ENCODE measurements around the gene EFNA5. TPM values are rescaled to one million over a fixed set of nuclear protein-coding genes. Genes with fewer than 3 reads are reported as not detected.

The EFNA5 gene
- total RNA-seq, 4 donors from 2014 or later: 2.4 to 9.2 (median 3.9) TPM

DNA sequence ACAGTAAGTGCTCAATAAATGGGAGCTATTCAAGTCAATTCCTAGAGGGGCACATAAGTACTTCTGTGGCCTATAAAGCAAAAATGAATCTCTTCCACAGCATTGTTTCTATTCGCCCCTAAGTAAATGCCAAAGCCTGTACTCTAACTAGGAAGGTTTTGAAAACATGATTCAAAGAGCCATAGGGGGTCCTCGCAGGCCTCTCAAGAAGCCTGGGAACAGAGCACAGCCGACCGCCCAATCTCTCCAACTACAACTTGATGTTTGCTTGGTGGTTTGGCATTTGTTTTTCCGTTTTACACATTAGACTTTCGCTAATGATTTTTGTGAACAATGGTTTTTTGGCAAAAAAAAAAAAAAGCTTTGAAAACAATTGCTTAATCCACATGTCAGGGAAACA lies 19.4 kb downstream of the EFNA5 start:
- no peak for TF ChIP-seq POLR2A (IDR thresholded peaks at IDR 0.05)
- TF ChIP-seq, protein P1, sequence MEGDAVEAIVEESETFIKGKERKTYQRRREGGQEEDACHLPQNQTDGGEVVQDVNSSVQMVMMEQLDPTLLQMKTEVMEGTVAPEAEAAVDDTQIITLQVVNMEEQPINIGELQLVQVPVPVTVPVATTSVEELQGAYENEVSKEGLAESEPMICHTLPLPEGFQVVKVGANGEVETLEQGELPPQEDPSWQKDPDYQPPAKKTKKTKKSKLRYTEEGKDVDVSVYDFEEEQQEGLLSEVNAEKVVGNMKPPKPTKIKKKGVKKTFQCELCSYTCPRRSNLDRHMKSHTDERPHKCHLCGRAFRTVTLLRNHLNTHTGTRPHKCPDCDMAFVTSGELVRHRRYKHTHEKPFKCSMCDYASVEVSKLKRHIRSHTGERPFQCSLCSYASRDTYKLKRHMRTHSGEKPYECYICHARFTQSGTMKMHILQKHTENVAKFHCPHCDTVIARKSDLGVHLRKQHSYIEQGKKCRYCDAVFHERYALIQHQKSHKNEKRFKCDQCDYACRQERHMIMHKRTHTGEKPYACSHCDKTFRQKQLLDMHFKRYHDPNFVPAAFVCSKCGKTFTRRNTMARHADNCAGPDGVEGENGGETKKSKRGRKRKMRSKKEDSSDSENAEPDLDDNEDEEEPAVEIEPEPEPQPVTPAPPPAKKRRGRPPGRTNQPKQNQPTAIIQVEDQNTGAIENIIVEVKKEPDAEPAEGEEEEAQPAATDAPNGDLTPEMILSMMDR (IDR thresholded peaks at IDR 0.05): no peak
- no peak for TF ChIP-seq POLR2AphosphoS5 (IDR thresholded peaks at IDR 0.05)
- no peak for TF ChIP-seq EP300 (IDR thresholded peaks at IDR 0.05)
- no peaks in the 10 kb centered on the region for H3K27me3 ChIP-seq
- WGBS, 2 donors (ENCODE audit: low coverage in 1 of 2): 67 to 89% methylated on average over 5 to 6 of the region's 6 CpGs
- no peak overlapping the region for H3K4me3 ChIP-seq
- ATAC-seq: no peak
- no peaks in the 10 kb centered on the region for H3K36me3 ChIP-seq
- H3K4me1 ChIP-seq: no peaks in the 10 kb centered on the region
- no peak overlapping the region for H3K27ac ChIP-seq
- no peaks in the 10 kb centered on the region for H3K9me3 ChIP-seq

DNA sequence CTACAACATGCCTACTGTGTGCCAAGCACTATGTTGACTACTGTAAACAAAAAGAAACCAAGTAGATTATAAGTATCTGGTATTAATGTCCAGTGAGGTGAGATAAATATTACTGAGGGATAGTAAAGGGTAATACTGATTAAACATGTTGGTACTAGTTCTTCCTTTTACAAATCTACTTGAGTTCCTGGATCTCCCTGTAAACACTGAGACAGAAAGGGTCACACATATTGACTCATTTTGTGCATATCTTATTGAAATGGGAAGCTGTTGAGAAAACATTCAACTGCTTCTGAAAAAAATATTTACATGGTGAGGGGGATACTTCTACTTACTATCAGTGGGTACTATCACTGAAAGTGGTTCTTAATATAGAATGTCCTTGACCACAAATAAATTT lies 24.3 kb downstream of the EFNA5 start:
- H3K9me3 ChIP-seq: no peaks in the 10 kb centered on the region
- ATAC-seq: no peak
- no peak overlapping the region for H3K4me3 ChIP-seq
- no peaks in the 10 kb centered on the region for H3K36me3 ChIP-seq
- H3K4me1 ChIP-seq: no peaks in the 10 kb centered on the region
- no peaks in the 10 kb centered on the region for H3K27me3 ChIP-seq
- TF ChIP-seq, protein P1 (IDR thresholded peaks at IDR 0.05): no peak
- H3K27ac ChIP-seq: no peak overlapping the region

DNA sequence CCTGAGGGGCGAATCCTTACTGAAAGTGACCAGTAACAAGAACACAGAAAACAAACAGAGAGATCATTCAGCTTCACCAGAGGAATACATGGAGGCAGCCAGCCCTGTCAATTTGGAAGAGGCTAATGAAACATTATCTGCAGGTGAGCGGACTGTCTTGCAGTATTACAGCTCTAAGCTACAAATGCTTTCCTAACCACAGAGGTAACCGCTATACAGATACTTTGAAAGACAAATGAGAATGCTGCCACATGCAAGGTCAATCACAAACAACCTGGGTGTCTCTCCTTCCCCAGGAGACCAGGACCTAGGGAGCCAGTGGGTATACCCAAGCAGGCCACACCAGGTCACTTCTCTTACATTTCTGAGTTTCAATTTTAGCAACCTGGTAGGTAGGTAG lies 30.2 kb downstream of the EFNA5 start:
- Histone ChIP-seq H3K27me3 (no peaks in the 10 kb centered on the region), H3K4me3 (no peak overlapping the region), H3K4me1 (no peaks in the 10 kb centered on the region), H3K27ac (no peak overlapping the region), H3K9me3 (no peaks in the 10 kb centered on the region), H3K36me3 (no peaks in the 10 kb centered on the region)
- TF ChIP-seq, protein P1 (IDR thresholded peaks at IDR 0.05): no peak
- TF ChIP-seq POLR2A (IDR thresholded peaks at IDR 0.05): no peak
- no peak for TF ChIP-seq POLR2AphosphoS5 (IDR thresholded peaks at IDR 0.05)
- TF ChIP-seq EP300 (IDR thresholded peaks at IDR 0.05): no peak
- ATAC-seq: no peak
- WGBS, 2 donors (ENCODE audit: low coverage in 1 of 2): 80 to 87% methylated on average over 1 to 3 of the region's 3 CpGs

DNA sequence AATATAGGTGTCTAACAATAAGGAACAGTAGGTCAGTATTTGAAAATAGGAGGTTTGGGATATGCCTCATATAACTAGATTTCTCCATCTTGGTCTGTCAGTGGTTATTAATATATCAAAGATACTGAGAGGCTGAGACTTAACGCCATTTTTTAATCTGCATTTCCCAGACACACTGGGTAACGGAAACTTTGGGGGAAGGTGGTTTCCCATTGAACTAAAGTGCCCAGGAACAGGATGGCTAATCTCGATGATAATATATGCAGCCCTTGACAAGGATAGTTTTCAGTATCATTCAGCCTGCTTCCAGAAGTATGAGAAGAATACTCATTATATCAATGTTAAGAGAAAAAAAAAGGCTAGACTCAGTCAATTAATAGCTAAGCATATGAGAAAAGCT lies 30.7 kb downstream of the EFNA5 start:
- TF ChIP-seq POLR2AphosphoS5 (IDR thresholded peaks at IDR 0.05) (no peak), POLR2A (IDR thresholded peaks at IDR 0.05) (no peak), EP300 (IDR thresholded peaks at IDR 0.05) (no peak)
- TF ChIP-seq, protein P1 (IDR thresholded peaks at IDR 0.05): no peak
- 82 to 91% methylated on average over 3 of the region's 3 CpGs for WGBS, 2 donors (ENCODE audit: low coverage in 1 of 2)
- Histone ChIP-seq H3K27ac (no peak overlapping the region), H3K4me3 (no peak overlapping the region), H3K27me3 (no peaks in the 10 kb centered on the region), H3K36me3 (no peaks in the 10 kb centered on the region), H3K9me3 (no peaks in the 10 kb centered on the region), H3K4me1 (no peaks in the 10 kb centered on the region)
- ATAC-seq: no peak

DNA sequence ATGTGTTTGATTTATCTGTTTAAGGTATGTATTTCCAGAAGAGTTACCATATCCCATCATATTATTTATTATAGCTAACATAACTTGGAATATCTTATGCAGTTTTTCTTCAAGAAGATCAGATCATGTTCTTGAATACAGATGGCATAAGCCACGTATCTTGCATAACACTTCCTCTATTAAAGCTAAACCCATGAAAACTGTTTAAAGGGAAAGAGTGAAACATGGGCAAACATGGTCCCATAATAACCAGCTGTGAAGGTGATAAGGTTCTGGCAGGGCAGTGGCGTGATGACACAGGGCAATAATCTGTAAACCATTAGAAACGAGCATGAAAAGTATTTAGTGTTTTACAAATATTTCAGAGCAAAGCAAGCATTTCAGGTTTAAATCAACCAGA lies 34.2 kb downstream of the EFNA5 start:
- Histone ChIP-seq H3K4me3 (no peak overlapping the region), H3K27me3 (no peaks in the 10 kb centered on the region), H3K9me3 (no peaks in the 10 kb centered on the region), H3K36me3 (no peaks in the 10 kb centered on the region), H3K27ac (no peak overlapping the region), H3K4me1 (no peaks in the 10 kb centered on the region)
- TF ChIP-seq POLR2A (IDR thresholded peaks at IDR 0.05): no peak
- no peak for TF ChIP-seq EP300 (IDR thresholded peaks at IDR 0.05)
- no peak for TF ChIP-seq POLR2AphosphoS5 (IDR thresholded peaks at IDR 0.05)
- TF ChIP-seq, protein P1 (IDR thresholded peaks at IDR 0.05): no peak
- 38 to 70% methylated on average over 3 of the region's 3 CpGs for WGBS, 2 donors (ENCODE audit: low coverage in 1 of 2)
- no peak for ATAC-seq

Measured in gastroesophageal sphincter (tissue), 4 donors.